Fibroblast of the aortic adventitia (primary cell): ENCODE results near the gene CCDC192. TPM values are rescaled to one million over a fixed set of nuclear protein-coding genes. Genes with fewer than 3 reads are reported as not detected.

Source experiments
- DNase-seq: peaks from one replicate; pipeline ENCODE4 v3.0.0-alpha.2; 2010; ENCODE audit warnings: low read depth
- H3K4me3 ChIP-seq: 2 replicates; pipeline ENCODE4 v1.5.1; 2011; ENCODE audit warnings: low read depth, mild to moderate bottlenecking, control low read depth, low read length, moderate library complexity
- total RNA-seq: library from RNA; depleted of rRNA; stranded (reverse); fragments of >200 nt; gene quantifications from 2 replicates; pipeline ENCODE4 v1.2.3, GENCODE V29; 2012; ENCODE audit warnings: low replicate concordance
- TF ChIP-seq, protein P1 (sequence below): IDR thresholded peaks from 2 replicates; pipeline ENCODE4 v1.5.1; 2011; ENCODE audit warnings: mild to moderate bottlenecking, low read length, control low read depth, inconsistent platforms; ENCODE audit not compliant: insufficient read depth

CCDC192 gene
- total RNA-seq, 1 donor: not detected

DNA sequence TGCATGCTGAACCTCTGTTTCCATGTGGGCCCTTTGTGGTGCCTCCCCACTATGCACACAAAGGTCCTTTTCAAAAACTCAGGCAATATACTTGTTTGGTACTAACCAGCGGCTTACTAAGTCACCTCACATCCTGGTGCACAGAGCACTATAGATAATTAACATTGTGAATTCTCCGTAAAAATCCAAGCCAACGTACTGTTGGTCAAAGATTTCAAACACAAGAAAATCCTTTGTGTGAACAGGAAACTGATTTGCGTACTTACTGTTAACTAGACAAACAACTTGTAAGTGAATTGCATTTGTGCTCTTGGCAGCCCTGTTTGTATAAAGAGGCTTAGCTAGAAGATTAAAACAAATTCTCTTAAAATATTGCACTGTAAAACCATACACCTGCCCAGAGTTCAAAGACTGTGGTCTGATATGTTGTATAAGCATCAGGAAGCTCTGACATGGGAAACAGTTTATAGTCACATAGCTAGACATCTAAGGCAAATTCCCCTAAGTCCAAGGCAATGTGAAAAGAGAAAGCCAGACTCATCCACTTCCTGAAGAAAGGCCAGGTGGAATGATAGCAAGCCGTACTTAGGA is 255.3 kb downstream of the CCDC192 start:
- no peak for DNase-seq
- no peak overlapping the region for H3K4me3 ChIP-seq
- TF ChIP-seq, protein P1, sequence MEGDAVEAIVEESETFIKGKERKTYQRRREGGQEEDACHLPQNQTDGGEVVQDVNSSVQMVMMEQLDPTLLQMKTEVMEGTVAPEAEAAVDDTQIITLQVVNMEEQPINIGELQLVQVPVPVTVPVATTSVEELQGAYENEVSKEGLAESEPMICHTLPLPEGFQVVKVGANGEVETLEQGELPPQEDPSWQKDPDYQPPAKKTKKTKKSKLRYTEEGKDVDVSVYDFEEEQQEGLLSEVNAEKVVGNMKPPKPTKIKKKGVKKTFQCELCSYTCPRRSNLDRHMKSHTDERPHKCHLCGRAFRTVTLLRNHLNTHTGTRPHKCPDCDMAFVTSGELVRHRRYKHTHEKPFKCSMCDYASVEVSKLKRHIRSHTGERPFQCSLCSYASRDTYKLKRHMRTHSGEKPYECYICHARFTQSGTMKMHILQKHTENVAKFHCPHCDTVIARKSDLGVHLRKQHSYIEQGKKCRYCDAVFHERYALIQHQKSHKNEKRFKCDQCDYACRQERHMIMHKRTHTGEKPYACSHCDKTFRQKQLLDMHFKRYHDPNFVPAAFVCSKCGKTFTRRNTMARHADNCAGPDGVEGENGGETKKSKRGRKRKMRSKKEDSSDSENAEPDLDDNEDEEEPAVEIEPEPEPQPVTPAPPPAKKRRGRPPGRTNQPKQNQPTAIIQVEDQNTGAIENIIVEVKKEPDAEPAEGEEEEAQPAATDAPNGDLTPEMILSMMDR: no peak

DNA sequence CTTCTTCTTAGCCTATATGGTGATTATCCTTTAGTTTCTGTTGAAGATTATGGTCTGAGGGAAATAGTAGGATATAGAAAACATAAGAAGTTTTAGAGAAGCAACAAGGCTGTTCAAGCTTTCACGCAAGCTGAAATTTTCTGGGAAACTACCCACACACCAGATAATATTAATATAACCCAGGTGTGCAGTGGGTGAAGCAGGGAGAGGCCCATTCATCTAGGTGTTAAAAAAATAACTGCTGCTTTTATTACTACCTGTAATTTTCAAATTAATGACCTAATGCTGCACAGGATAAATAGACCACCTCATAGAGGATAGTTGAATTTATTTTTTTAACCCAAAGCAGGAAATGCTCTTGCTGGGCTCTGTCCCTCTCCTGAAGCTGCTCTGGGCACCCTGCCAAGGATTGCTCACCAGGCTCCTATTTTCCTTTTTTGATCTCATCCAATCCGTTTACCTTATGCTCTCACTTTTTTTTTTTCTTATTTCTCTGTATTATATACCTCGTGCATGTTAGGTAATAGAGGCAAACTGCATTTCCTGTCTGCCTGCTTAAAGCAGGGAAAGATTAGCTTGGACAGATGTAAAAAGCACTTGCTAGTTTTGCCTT is 256.1 kb downstream of the CCDC192 start:
- no peak overlapping the region for H3K4me3 ChIP-seq
- TF ChIP-seq, protein P1: no peak
- peak; percentile 84 for DNase-seq

DNA sequence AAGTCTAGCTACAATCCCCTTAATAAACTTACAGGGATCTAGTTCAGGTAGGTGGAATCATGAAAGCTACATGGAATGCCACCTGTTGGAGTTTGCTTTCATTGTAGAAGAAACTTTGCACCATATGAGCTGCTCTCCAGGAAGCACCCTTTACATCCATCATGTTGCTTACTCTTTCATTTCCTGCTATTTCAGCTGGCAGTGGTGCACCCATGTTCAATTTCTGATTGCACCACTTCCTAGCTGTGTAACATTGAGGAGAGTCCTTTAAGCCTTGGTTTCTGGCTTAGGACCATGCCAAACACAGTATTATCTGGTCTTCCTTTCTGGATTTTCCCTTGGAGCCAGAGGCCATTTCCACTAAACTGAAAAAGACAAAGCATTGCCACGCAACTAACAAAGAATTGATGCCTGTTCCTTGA is 257.1 kb downstream of the CCDC192 start:
- DNase-seq: peak; percentile 43
- TF ChIP-seq, protein P1: no peak
- H3K4me3 ChIP-seq: no peak overlapping the region

DNA sequence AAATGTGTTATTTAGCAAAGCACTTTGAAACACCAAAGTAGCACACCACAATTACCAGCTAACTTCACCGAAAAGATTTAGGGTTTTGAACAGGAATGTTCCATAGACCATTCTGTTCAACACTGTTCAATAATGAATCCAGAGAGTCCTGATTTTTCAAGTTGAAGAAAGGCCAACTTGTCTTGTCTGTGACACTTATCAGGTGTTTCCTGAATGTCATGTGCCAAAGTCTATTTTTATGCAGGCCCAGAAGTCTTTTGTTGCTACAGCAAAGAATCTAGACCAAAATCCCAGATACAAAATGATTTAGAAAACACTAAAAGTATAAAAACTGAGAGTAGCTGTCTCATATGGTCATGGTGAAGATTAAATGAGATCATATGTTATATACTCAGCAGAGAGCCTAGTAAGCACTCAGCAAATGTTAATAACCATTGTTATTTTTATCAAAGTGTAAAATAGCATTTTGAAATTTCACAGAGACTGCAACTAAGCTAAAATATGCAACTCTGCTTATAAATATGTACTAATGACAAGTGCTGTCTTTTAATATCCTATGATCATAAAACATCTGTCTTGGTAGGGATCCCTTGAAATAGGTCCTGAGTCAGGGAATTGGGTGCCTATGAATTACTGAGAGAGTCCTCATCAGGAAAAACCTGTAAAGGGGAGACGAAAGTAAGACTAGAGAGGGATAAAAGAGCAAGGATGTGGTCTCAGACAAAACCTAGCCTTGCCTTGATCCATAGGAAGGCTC is 258.0 kb downstream of the CCDC192 start:
- DNase-seq: no peak
- TF ChIP-seq, protein P1: no peak
- H3K4me3 ChIP-seq: no peak overlapping the region

DNA sequence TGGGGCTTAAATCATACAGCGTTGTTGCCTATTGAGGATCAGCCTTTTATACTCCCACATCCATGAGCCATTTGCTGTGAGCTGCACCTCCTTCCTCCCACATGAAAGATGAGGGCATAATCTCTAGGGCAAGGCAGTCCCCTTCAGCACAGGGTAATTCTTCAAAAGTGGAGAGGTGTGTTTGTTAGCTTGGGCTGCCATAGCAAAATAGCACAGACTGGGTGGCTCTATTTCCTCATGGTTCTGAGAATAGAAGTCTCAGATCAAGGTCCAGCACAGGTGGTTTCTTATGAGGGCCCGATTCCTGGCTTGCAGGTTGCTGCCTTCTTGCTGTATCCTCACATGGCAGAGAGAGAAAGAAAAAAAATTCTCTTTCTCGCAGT is 258.6 kb downstream of the CCDC192 start:
- no peak for DNase-seq
- TF ChIP-seq, protein P1: no peak
- H3K4me3 ChIP-seq: no peak overlapping the region

DNA sequence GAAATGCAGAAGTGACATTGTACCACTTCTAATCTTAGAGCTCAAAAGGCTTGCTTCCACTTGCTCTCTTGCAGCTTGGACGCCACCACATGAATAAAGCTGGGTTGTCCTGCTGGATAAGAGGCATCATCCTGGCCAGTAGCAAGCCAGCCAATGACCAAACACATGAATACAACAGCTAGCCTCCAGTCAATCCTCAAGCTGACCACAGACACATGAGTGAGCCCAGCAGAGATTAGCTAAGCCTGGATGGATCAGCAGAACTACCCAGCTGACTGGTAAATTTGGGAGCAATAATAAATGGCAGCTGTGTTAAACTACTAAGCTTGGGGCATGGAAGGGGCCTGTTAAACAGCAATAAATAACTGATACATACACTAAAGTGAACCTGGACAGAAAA is 259.3 kb downstream of the CCDC192 start:
- H3K4me3 ChIP-seq: no peak overlapping the region
- no peak for DNase-seq
- TF ChIP-seq, protein P1: no peak
